HG03097 (cell line): ENCODE data around the gene HOXA4.

Experiments used
- ATAC-seq: cut with Tn5 transposase; IDR thresholded peaks from one replicate; pipeline ENCODE4 v1.9.1; 2021; ENCODE audit not compliant: unreplicated experiment, low FRiP score

Gene HOXA4

GRCh38 chr7:27158436-27159265 is 28.1 kb upstream of the HOXA4 start:
- ATAC-seq, result no peak

DNA sequence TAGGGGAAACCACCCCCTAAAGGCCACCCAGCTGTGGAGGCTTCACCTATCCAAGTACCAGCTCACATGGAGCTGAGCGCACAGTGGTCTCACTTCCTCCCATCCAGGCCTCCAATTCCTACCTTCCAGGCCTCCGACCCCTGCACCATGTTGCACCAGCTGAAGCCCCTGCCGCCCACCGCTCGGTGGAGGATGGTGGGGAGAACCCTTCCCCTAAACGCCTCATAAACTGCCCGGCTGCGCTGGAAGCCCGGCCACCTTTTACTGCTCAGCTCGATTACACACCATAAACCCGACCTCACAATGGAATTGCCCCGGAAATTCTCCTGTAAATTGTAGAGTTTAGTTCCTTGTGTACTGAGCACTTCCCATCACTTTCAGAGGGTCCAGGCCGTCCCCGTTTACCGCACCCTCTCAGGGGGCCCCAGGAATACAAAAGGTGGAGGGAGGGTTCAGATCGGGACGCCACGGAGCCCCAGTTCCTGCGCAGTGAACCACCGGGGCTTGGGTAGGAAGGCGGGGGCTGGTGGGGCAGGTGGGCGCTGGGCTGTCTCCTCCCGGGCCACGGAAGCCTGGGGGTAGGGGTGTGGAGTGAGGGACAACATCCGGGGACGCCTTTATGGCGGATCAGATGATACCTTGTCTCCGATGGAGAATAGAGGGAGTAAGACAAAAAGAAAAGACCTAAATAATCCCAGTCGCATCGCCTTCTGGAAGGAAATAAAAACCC is 27.3 kb upstream of the HOXA4 start:
- no peak for ATAC-seq

- ATAC-seq, result no peak
Measured at GRCh38 chr7:27156916-27157701, 26.6 kb upstream of the HOXA4 start.

GRCh38 chr7:27156508-27156898 is 25.9 kb upstream of the HOXA4 start, which contains the start of gene HOXA7:
HOXA7 (minus strand) TSS chr7:27156675; CDS start chr7:27156545, 130 bp downstream.
- ATAC-seq, result no peak

- no peak for ATAC-seq
Measured at GRCh38 chr7:27155816-27156507, 25.4 kb upstream of the HOXA4 start.

GRCh38 chr7:27154901-27155815 is 24.6 kb upstream of the HOXA4 start:
- ATAC-seq, result no peak

GRCh38 chr7:27154369-27154768 is 23.8 kb upstream of the HOXA4 start:
- ATAC-seq, result no peak

DNA sequence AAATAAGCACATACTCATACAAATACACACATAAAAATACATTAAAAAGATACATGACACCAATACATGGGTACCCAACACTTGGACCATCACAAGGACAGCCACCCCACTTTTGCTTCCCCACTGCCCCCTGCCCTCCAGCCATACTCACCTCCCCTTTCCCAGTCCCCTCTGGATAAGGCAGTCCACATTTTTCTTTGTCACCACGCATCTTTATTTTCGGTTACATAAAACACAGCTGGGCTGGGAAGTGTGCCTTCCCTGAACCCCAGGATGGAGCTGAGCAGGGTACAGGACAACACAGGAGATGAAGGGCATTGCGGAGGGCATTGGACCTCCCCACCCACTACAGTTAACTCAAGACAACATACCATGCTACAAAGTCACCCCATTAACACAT is 23.0 kb upstream of the HOXA4 start:
- ATAC-seq, result no peak

DNA sequence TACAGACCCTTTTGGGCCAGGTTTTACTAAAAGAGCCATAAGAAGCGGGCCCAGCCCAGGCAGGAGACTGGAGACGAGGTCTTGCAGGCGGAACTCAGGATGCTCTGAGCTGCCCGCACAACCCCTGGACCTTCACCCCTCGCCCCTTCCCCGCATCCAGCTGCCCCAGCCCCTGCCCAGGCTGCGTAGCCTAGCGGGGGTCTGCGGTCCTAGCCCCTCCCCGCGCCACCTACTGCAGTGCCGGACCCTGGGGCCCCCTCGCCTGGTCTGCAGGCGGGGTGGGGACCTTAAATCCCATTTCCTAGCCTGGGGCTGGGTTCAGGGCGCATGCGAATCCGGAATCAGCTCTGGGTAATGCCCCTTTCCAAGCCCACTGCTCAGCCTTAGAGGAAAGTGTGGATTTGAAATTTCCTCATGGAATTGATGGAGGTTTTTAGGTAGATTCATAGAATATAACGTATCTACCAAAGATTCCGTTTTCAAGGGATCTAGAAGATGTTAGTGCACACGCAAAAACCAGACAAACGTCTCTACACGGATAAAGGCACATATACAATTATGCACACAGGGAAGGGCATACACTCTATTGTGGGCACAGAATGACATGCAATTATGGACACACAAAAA is 22.4 kb upstream of the HOXA4 start:
- no peak for ATAC-seq

DNA sequence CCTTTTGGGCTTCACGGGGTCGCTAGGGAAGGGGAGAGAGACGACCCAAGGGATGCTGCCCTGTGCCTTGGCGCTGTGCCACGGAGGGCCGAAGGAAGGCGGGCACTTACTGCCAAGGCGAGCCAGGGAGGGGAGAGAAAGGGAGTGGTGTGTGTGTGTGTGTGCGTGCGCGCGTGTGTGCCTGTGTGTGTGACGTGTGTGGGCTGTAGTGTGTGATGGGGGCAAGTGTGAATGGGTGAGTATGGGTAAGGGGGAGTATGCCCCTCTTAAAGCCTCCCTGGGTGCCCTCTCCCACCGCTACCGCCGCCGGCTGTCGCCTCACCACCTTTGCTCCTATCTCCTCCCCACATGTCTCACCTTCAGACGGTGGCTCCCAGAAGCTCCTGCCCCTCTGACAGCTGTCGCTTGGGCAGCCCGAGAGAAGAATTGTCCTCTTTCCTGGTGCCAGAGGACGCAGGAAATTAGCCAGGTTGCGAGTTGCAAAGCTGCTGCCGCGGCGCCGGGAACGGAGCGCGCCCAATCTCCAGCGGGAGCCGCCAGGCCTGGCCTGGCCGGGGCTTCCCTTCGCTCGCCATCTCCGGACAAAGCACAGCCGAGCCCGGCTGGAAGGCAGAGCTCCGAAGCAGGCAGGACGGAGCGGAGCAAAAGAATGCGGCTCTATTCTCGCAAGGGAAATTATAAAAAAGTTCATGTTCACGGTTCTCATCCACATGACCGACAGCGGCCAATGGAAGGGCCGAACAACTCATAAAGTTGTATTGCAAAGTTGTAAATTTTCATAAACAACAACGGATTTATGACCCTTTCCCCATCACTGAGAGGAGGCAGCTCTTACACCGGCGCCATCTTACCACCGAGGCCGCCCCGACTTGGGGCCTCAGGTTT is 21.6 kb upstream of the HOXA4 start, which contains the start of gene HOXA3:
Gene HOXA3, minus strand, starts transcription at position 653 of the 885 bp plus-strand sequence. CDS start 41,943 bp downstream, outside the sequence.
- no peak for ATAC-seq

GRCh38 chr7:27151341-27151930 is 20.9 kb upstream of the HOXA4 start:
- ATAC-seq, result no peak

- no peak for ATAC-seq
Measured at GRCh38 chr7:27150568-27151340, 20.2 kb upstream of the HOXA4 start.

DNA sequence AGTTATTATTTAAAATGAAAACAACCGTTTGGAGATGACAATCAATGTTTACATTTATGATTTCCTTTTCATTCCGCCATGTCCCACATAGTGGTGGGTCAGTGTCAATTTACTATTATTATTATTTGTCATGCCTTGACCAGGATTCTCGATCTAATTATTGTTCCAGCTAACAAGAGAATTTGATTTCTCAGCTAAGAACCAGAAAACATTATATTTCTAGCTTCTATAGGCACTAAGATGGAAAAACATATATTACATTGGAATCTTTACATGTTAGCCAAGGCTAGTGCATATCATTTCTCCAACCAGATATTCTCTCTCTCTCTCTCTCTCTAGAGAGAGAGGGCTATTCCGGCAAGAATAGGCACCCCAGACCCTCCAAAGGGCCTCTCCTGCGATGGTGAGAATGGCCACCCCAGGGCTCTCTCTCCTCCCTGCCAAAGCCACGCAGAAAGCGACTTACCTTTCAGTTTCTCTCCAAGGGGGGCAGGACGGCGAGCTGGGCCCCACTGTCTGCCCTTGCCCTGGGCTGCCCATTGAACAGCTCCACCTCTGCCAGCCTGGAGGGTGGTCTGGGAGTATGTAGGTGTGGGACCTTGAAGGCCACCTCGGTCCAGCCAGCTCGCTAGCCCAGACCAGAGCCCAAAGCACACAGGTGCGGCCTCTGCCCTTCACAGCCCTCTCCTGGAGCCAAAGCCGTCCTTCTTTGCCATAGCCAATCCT is 19.4 kb upstream of the HOXA4 start:
- ATAC-seq, result no peak

- no peak for ATAC-seq
Measured at GRCh38 chr7:27148756-27149641, 18.4 kb upstream of the HOXA4 start.
